Breast epithelium (tissue), 3 donors: ENCODE results near the gene NUDT14.

Experiments
- POLR2AphosphoS5 ChIP-seq, 3 donors: sonication (generic); formaldehyde crosslinking; IDR thresholded peaks; one replicate each; pipeline ENCODE4 v1.6.1; 2017; ENCODE audit warnings: antibody characterized with exemption in 3 of 3
- TF ChIP-seq, protein P1 (sequence below), 3 donors: fragments of 450-650 bp; IDR thresholded peaks; one replicate each; pipeline ENCODE4 v1.5.1; 2016 to 2017; ENCODE audit warnings: antibody characterized with exemption in 3 of 3, mild to moderate bottlenecking in 3 of 3, moderate library complexity in 3 of 3

DNA sequence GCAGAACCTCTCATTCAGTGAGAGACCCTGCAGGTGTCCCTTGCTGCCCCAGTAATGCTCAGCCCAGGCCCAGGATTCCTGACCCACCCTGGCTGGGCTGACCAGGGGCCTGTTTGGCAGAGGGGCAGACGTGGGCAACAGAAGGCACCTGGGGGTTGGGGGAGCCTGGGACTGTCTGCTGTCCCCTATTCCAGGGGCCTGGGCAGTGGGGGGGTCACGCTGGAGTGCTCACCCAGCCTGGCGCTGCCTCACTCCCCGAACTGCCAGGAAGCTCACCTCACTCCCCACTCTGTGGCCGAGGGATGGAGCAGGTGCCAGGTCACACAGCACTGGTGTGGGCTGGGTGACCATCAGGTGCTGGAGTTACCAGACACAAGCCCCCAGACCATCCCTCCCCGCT is 22.6 kb upstream of the NUDT14 start:
- TF ChIP-seq POLR2AphosphoS5 (IDR thresholded peaks at IDR 0.05), result no peak
- TF ChIP-seq, protein P1, sequence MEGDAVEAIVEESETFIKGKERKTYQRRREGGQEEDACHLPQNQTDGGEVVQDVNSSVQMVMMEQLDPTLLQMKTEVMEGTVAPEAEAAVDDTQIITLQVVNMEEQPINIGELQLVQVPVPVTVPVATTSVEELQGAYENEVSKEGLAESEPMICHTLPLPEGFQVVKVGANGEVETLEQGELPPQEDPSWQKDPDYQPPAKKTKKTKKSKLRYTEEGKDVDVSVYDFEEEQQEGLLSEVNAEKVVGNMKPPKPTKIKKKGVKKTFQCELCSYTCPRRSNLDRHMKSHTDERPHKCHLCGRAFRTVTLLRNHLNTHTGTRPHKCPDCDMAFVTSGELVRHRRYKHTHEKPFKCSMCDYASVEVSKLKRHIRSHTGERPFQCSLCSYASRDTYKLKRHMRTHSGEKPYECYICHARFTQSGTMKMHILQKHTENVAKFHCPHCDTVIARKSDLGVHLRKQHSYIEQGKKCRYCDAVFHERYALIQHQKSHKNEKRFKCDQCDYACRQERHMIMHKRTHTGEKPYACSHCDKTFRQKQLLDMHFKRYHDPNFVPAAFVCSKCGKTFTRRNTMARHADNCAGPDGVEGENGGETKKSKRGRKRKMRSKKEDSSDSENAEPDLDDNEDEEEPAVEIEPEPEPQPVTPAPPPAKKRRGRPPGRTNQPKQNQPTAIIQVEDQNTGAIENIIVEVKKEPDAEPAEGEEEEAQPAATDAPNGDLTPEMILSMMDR (IDR thresholded peaks at IDR 0.05), result no peak
